ENCODE measurements around the gene ADGRB3.
A peak's percentile ranks its signal among the peaks of the same experiment; 100 is the strongest.
"Not testable (repeated sequence)": the region's sequence is repeated elsewhere in the genome, so short reads cannot be mapped to it uniquely, and the experiment has no call there.

ADGRB3 gene

DNA sequence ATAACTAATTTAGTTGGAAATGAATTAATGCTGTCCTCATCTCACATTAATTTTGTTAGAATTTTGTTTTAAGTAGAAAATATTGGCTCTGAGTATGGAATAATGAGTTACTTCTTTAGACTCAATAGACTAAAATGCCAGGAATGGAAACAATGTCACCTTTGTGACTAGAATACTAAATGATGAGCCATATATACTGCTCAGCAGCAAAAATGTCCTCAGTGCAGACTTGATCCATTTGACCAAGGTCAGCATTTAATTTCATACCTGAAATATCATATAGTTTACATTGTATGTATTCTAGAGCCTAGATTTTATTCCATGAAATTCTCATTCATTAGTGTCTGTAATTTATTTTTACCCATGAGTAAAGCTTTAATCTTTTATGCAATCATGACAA lies 217.7 kb downstream of the ADGRB3 start:
- DNase-seq, result no peak

DNA sequence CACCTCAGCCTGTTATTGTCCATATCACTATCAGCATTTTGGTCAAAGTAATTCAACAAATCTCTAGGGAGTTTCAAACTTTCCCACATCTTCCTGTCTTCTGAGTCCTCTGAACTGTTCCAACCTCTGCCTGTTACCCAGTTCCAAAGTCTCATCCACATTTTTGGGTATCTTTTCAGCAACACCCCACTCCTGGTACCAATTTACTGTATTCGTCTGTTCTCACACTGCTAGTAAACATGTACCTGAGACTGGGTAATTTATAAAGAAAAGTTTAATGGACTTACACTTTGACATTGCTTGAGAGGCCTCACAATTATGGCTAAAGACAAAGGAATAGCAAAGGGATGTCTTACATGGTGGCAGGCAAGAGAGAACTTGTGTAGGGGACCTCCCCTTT lies 224.2 kb downstream of the ADGRB3 start:
- no peak for DNase-seq

DNA sequence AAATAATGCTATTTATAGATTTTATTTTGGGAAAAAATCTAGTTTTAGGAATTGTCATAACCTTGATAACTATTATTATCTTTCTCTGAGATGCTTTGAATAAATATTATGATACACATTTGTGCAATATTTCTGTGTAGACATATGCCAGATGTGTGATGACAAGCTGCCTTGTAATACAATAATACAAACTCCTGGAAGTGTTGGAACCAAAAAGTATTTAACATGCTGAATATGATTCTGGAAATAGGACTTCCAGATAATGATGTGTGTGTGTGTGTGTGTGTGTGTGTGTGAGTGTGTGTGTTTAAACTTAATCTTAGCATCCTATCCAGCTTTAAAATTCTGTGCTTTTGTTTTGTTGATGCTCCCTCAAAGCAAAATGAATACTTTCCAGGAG lies 233.6 kb downstream of the ADGRB3 start:
- DNase-seq, result no peak

DNA sequence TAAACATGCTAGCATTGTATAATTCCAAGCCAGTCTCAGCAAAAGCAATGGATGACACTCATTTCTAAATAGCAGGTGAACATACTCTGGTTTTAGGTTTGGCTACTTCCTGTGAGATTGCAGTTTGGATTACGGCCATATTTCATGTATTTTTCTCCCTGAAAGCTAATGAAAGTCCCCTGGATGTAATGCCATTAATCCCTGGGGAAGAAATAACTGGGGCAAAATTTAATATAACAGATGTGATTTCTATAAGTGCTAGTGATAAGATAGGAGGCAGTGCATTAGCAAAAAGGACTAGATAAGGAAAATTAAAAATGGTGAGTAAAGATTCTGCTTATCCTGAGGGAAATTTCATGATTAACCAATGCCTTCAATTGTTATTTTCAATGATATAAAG lies 238.2 kb downstream of the ADGRB3 start:
- DNase-seq, result no peak

DNA sequence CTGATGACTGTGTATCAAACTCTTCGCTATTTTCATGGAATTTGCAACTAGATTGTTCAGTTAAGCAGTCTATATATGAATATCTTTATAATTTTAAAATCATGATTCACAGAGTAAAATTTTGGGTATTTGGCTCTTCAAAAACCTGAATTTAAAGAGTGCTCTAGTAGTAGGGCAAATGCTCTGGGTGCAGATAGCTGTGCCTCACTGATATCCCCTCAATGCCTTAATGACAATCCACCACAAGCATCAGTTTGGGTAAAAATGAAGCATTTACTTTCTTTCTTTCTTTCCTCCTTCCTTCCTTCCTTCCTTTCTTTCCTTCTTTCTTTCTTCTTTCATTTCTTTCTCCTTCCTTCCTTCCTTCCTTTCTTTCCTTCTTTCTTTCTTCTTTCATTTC lies 239.7 kb downstream of the ADGRB3 start:
- DNase-seq, result no peak

DNA sequence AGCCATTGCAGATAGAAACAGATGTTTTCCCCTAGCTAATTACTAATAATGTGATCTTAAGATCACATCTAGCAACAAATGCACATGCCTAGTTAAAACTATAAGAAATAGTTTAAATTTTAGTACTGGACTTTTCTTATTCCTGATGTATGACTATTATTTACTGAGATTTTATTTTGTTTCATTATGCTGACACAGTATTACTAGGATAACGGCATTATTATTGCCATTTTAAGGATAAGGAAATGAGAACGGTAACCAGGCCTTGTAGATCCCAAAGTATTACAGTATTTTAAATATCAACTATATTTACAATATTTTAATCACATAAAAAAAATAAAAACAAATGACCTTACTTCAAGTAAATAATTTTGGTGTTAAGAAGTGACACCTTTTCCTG lies 240.3 kb downstream of the ADGRB3 start:
- DNase-seq, result no peak

DNA sequence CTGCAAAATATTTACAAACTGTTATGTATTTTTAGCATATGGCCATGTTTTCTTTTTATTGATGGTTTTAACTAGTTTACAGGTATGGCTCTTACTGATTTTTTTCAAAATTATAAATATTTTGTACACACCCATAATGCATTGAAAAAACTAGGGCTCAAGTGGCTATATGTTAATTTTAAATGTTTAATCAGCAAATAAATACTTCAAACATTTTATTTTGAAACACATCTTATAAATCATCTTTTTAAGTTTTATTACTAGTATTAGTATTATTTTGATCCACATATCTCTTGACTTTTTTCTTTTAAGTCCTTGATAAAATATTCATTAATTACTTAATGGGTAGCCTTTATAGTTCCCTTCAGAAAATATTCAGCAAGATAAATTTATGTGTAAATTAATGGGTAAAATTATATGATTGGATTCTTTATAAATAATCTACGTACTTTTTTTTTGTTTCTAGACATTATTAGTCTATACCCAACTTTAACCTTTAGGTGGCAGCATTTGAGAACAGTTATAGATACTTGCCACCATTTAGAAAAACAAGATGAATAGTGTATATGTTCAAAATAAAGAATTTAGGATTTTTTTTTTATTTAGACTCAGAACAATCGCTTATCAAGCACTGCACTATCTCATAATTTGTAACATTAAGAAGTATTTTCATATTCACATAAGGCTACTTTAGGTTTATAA lies 241.9 kb downstream of the ADGRB3 start:
- no peak for DNase-seq

DNA sequence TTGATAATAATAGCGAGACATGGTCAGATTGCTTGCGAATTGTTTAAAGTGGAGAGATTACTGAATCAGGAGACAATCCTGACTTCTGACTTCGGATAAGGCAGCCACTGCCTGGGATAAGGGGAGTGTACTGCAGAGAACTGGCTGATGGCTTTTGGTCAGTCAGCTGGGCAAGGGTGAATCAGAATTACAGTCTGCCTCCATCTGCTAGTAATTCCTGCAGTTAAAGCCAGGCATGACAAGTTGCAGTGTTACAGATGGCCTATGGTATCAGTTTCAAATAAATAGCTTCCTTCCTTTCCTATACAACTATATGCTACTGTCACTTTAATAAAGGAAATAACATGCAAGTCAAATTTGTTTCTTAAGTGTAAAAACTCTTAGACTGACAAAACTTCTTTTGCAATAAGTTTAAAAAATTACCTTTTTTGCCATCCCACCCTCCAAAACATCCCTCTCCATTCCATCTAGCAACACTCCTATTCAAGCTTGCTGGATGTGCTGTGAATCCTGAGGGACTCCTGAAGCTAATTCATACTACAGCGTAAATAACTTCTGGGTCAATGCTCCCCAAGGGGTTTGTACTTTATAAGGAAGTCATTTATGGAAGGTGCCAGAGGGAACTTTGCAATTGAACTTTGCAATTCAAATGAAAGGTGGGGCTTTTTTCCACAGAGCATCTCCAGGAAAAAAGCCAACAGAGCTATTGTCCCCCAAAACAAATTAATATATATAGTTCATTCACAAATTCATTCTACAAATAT lies 245.2 kb downstream of the ADGRB3 start:
- no peak for DNase-seq

DNA sequence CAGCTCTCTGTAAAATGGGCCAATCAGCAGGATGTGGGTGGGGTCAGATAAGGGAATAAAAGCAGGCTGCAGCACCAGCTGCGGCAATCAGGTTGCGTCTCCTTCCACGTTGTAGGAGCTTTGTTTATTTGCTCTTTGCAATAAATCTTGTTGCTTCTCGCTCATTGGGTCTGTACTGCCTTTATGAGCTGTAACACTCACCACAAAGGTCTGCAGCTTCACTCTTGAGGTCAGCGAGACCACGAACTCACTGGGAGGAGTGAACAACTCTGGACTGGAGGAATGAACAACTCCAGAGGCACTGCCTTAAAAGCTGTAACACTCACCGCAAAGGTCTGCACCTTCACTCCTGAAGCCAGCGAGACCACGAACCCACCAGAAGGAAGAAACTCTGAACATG lies 248.2 kb downstream of the ADGRB3 start:
- DNase-seq, result not testable (repeated sequence)

DNA sequence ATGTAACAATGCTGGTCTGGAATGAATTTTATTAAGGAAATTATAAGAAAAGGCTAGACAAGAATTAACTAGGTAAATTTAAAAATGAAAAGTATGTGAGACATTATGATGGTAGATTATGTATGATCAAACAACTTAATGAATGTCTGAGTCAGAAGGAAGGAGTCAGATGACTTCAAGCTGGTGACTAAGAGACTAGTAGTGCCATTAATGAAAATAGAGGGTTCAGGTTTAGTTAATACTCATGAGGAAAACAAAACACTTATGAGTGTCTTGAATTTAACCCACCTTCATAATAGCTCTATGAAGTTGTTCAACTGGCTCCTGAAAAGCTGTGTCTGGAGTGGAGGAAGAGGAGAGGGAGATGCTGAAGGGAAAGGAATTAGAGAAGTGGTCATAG lies 256.3 kb downstream of the ADGRB3 start:
- no peak for DNase-seq

DNA sequence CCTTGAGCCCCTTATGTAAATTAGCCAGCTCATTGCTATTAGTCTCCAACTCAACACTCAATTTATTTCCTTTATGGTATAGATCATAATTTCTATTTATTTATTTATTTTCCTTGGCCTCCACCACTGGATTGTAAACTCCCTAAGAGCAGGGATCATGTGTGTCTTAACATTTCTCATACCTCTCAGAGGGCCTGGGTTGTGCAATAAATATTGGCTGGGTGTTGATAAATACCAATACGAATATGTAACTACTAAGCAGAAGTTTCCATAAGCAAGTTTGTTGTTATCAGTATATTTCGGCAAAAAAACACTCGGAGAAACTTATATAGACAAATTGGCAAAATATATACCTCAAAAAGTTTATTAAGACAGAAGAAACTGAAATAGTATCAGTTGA lies 257.4 kb downstream of the ADGRB3 start:
- no peak for DNase-seq

DNA sequence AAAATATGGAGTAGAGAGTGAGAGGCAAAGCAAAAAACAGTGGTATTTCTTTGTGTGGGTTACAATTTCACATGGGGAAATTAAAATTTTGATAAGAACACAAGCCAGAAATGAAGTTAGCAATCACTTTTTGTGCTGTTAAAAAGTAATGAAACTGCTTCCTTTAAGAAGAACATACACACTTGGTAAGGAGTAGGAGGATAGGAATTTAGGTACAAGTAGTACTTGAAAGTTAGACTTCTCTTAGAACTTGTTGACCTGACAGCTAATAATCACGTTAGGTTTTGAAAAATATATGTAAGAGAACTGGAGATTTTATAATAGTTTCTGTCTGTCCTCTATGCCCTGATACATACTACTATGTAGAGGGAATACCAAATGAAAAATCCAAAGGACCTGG lies 260.8 kb downstream of the ADGRB3 start:
- DNase-seq, result no peak

DNA sequence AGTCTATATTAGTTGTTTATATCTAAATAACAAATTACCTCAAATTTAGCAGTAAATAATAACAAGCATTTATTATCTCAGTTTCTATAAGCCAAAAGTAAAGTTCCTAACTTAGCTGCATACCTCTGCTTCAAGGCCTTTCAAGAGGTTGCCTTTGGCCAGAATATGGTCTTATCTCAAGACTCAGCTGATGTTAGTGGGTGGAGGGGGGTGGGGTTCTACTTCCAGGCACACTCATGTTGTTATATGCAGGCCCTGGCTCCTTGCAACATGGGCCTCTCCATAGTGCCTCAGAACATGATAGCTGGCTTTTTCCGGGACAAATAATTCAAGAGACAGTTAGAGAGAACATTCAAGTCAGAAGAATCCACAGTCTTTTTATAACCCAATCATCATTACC lies 266.0 kb downstream of the ADGRB3 start:
- no peak for DNase-seq

DNA sequence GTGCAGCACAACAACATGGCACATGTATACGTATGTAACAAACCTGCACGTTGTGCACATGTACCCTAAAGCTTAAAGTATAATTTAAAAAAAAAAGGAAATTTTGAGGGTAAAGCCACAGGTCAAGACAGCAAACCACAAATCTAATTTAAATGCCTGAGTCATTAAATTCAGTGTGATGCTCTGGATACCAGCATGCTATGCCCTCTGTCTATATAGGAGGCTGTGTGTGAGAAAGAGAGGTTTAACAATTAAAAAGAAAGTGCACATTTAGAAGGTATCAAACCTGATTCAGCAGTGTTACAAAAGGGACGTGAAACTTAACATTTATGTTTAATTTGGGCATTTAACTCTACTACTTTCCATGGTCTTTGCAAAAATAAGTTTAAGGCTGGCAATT lies 276.3 kb downstream of the ADGRB3 start:
- no peak for DNase-seq

DNA sequence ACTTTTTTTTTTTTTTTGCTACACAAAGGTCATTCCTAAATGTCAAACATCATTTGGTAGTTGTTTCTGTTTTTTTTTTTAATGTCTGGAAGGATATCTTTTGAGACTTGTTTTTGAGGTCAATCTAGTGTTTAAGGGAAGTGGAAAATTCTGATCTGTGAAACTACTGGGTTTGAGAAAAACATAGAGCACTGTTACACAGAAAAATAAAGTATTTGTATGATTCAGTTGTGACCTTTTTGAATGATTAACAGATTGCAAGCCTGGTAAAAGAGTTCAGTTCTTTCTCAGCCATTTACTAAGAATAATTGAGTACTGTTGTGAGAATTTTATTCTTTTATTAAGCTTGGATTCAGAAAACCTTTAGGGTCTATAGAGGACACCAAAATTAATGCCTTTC lies 276.7 kb downstream of the ADGRB3 start:
- DNase-seq, result no peak

DNA sequence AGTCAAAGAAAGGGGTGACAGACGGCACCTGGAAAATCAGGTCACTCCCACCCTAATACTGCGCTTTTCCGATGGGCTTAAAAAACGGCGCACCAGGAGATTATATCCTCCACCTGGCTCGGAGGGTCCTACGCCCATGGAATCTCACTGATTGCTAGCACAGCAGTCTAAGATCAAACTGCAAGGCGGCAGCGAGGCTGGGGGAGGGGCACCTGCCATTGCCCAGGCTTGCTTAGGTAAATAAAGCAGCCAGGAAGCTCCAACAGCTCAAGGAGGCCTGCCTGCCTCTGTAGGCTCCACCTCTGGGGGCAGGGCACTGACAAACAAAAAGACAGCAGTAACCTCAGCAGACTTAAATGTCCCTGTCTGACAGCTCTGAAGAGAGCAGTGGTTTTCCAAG lies 277.7 kb downstream of the ADGRB3 start:
- DNase-seq, result not testable (repeated sequence)

DNA sequence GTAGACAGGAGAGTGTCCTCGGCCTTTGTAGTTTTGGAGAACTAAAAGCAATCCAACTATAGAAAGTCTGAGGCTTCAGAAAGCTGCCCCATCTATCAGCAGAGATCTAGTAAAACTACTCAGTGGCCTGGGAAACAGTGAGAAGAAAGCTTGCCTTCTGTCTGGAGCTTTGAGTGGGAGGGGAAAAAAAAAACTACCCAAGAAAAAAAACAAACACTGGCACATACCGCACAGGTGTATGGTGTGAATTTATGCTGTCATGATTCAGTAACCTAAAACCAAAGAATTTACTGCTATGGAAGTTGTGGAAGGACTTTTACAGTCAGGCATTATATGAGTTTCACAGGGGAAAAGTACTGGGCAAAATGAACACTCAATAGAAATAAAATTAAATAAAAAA lies 280.5 kb downstream of the ADGRB3 start:
- DNase-seq, result no peak

DNA sequence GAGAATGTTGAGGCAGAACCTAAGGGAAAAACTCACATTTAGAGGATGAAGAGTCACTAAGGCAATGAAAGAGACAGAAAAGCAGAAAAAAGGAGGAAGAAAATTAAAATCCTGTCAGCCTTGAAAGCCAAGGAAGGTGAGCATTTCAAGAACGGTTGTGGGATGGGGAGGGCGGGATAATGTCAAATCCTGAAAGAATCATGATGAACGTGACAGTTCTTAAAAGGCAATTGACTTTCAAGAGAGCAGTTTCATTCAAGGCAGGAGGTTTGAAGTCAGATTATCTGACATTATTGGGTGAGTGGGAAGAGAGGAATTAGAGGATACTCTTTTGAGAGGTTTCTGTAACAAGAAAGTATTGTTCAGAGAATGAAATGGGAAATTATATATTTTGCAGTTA lies 284.5 kb downstream of the ADGRB3 start:
- DNase-seq, result no peak

DNA sequence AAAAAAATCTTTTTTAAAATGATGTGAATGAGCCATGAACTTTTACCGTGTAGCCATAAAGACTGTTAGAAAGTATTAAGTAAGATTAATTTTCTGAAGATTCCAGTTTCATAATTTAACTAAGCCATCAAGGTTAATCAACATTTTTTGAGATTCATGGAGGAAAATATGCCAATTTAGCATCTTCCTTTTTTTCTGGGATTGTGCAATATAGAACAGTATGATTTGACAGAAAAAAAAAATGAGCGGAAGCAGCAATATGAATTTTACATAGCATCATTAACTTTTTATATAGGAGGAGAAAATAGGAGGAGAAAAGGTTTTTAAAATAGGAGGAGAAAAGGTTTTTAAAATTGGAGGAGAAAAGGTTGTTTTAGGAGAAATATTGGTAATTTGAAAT lies 306.3 kb downstream of the ADGRB3 start:
- no peak for DNase-seq

DNA sequence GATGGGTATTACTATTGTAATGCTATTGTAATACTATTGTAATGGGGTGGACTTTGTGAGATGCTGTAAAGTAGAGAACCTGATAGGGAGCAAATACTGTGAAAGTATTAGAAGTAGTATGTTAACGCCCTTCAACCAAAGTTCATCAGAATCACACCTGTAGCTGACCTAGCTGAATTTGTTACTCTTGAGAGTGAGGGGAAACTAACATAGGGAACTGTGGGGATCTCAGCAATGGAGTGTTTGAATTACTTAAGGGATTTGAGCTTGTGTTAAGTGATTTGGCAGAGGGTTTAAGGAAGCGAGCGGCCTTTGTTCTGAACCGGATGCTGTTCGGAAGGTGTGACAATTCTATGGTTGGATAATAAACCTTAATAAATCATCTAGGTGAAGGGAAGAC lies 312.6 kb downstream of the ADGRB3 start:
- DNase-seq, result no peak

DNA sequence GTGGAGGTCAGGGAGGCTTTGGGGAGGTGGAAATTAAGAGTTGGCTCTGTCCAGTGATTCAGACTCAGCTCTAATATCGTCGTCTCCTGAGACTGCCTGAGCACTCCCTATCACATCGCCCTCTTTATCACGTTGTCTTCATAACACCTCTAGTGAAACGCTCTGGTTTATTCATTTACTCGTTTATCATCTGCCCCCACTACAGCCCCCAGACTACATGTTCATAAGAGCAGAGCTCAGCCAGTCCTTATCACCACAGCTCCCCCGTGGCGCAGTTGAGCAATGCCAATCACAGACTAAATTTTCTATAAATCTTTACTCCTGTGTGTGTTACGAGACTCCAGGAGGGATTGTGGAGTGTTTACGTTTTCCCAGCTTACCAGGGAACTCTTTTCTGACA lies 316.2 kb downstream of the ADGRB3 start:
- DNase-seq, result no peak

DNA sequence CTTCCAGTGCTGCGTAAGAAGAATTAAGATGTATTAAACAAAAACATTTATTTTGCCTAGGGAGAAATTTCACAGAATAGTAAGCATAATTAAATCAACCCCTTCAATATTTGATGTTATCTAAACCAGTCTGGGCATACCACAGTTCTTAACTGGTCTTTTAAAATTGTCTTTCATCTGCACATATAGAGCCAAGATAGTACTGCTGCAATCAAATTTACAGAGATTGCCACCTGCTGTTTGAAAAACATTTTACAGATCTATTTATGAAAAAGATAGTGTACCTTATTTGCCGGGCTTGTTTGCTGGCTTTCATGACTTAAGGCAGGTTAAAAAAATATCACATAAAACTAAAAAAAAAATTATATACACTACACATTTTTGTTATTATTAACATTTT lies 323.2 kb downstream of the ADGRB3 start:
- DNase-seq, result no peak

DNA sequence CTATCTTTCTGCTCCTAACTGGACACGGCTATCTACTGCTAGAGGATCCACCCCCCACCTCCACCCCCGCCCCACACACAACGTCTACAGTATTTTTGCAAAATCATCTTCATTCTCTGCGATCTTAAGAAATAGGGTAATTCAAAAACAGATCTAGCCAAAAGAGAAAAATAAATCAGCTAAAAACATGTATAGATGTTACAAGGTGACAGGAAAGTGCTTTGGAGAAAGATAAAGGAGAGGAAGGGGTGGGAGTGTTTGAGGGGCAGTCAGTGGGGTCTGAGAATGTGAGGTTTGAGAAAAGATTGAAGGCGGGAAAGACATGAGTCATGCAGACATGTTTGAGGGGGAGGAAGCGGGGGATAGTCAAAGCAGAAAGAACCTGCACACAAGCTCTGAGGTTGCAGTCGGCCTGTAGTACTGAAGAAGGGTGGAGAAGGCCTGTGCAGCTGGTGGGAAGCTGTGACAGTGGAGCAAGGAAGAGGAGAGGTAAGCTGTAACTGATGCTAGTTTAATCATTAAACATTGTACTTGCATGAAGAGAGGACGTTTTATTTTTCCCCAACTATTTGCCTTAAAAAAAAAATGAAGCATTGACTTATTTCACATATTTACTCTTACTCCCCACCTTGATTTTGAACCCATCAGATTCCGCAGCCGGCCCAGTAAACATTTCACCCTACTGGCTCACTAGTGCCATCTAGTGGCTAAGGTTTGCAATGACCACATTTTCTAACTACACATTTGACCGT lies 332.6 kb downstream of the ADGRB3 start:
- DNase-seq, result peak; percentile 23

DNA sequence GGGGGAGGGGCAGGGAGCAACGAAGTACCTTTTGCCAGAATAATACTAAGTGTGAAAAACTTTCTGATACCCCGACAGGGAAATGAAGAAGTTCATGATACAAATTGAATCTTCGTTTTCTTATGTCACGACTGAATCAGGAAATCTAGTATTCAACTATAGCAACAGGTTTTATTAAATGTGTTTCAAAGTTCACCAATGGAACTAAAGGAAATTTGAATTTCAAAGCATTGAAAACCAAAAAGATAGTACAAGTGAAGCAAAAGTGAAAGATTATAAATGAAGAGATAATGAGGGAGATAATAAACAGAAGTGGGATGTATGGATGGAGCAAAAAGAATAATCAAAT lies 333.2 kb downstream of the ADGRB3 start:
- no peak for DNase-seq
